ENCODE measurements around the gene ERF. TPM values are rescaled to one million over a fixed set of nuclear protein-coding genes. Genes with fewer than 3 reads are reported as not detected.

The ERF gene
- total and polyA plus RNA-seq, 10 of the 15 experiments (the other 5 are each of a cell fraction or from before 2014, with no cell fraction given) = 0.02 to 51.8 (median 14.4) TPM

- TF ChIP-seq HCFC1 (IDR thresholded peaks at IDR 0.05; ENCODE audit: low read length) (peak; percentile 89), NFYA (IDR thresholded peaks at IDR 0.05; ENCODE audit: borderline replicate concordance, low read depth, low read length) (no peak), SUZ12 (IDR thresholded peaks at IDR 0.05; ENCODE audit: unreplicated experiment) (no peak), SP1 (IDR thresholded peaks at IDR 0.05; ENCODE audit: low read depth, low read length) (peak; percentile 60), HDAC2 (IDR thresholded peaks at IDR 0.05) (no peak), ZBTB40 (IDR thresholded peaks at IDR 0.05; ENCODE audit: borderline replicate concordance) (peak; percentile 87; the same call in 1 of the 2 replicates), SIN3A (IDR thresholded peaks at IDR 0.05; ENCODE audit: low read depth, low read length) (peak; percentile 71), REST (IDR thresholded peaks at IDR 0.05; ENCODE audit: low read depth, low read length) (no peak), HDGF (IDR thresholded peaks at IDR 0.05) (peak; percentile 88), TCF12 (IDR thresholded peaks at IDR 0.05; ENCODE audit: low read depth, low read length) (0 out of 2 replicates have a peak, but pooled peaks have one; percentile 6), SIX5 (IDR thresholded peaks at IDR 0.05; ENCODE audit: low read depth, low read length, severe bottlenecking) (peak; percentile 90), RUNX3 (IDR thresholded peaks at IDR 0.05; ENCODE audit: low read length) (peak; percentile 86), SMAD5 (IDR thresholded peaks at IDR 0.05; ENCODE audit: low read depth) (peak; percentile 42; the same call in 1 of the 2 replicates), IKZF2 (IDR thresholded peaks at IDR 0.05) (peak; percentile 46 to 61; a peak in 2 of 4 replicates), CHD2 (IDR thresholded peaks at IDR 0.05; ENCODE audit: borderline replicate concordance, low read depth, low read length) (peak; percentile 92), CREM (IDR thresholded peaks at IDR 0.05; ENCODE audit: low read depth) (peak; percentile 95), POU2F2 (IDR thresholded peaks at IDR 0.05; ENCODE audit: borderline replicate concordance, low read depth, low read length) (peak; percentile 51), IRF5 (IDR thresholded peaks at IDR 0.05; ENCODE audit: borderline replicate concordance) (no peak), JUND (IDR thresholded peaks at IDR 0.05; ENCODE audit: low read depth, low read length) (no peak), BACH1 (IDR thresholded peaks at IDR 0.05; ENCODE audit: borderline replicate concordance) (peak; percentile 86; the same call in 1 of the 2 replicates), LARP7 (IDR thresholded peaks at IDR 0.05) (peak; percentile 40), RBBP5 (conservative IDR thresholded peaks at IDR 0.05) (no peak), NR2F1 (conservative IDR thresholded peaks at IDR 0.05) (peak; percentile 70; the same call in 1 of the 2 replicates), JUNB (IDR thresholded peaks at IDR 0.05) (no peak)
Measured at GRCh38 chr19:42242512-42243409, 12.2 kb downstream of the ERF start, which contains the start of gene GSK3A (continued).
